ENCODE measurements around the gene NEDD4L.
A peak's percentile ranks its signal among the peaks of the same experiment; 100 is the strongest.

NEDD4L gene

DNA sequence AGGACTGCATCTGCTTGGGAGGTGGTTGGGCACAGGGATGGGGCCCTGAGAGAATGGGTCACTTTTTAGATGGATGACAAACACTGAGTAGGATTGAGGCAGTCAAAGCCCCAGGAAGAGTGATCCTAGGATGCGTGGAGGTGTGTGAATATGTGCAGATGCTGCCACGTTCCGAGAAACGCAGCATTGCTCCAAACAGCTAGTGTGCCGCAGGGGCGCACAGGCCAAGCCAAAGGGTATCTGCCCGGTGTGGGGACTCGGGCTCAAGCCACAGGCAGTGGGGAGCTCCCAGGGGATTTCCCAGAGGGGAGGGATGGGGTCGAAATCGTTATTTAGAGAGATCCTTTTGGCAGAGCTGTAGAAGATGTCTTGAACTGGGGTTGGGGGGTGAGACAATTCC lies 310.8 kb downstream of the NEDD4L start:
- Histone ChIP-seq H3K36me3 (ENCODE audit: insufficient read depth, low read length) (peaks cover 60% of the 10 kb centered on the region), H3K4me1 (ENCODE audit: insufficient read depth, low read length) (peaks cover 32% of the 10 kb centered on the region), H3K27me3 (ENCODE audit: insufficient read depth, low read length) (no peaks in the 10 kb centered on the region), H3K9ac (ENCODE audit: low read depth, low read length) (no peak overlapping the region; the same call in 1 of the 2 replicates), H3K4me3 (ENCODE audit: low read length) (no peak overlapping the region), H3K9me3 (ENCODE audit: insufficient read depth, low read depth, low read length) (no peaks in the 10 kb centered on the region), H3K27ac (ENCODE audit: low read depth, low read length) (peak overlapping the region; percentile 65; the same call in 1 of the 2 replicates)
- 93% methylated on average over 10 of the region's 10 CpGs for WGBS

DNA sequence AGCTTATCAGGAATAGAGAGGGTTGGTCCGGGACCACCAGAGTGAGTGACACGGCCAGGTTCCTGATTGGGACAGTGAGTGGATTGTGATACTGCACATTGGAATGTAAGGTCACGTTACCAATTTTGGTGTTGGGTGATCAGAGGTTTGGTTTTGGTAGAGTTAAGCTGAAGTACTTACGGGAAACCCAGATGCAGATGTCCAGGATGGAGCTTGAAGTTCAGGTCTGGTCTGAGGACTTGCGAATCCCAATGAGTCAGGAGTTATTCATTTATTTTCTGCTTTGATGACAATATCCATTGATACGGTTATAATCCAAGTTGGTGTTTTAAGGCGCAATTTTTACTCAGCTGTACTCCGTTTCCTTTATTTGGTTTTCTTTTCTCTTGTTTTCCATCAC lies 311.2 kb downstream of the NEDD4L start:
- peak overlapping the region; percentile 65; the same call in 1 of the 2 replicates for H3K27ac ChIP-seq (ENCODE audit: low read depth, low read length)
- H3K36me3 ChIP-seq (ENCODE audit: insufficient read depth, low read length) = peaks cover 55% of the 10 kb centered on the region
- peaks cover 33% of the 10 kb centered on the region for H3K4me1 ChIP-seq (ENCODE audit: insufficient read depth, low read length)
- WGBS = 89% methylated on average over 8 of the region's 8 CpGs
- H3K9me3 ChIP-seq (ENCODE audit: insufficient read depth, low read depth, low read length) = no peaks in the 10 kb centered on the region
- no peak overlapping the region for H3K4me3 ChIP-seq (ENCODE audit: low read length)
- H3K9ac ChIP-seq (ENCODE audit: low read depth, low read length) = no peak overlapping the region
- H3K27me3 ChIP-seq (ENCODE audit: insufficient read depth, low read length) = no peaks in the 10 kb centered on the region

DNA sequence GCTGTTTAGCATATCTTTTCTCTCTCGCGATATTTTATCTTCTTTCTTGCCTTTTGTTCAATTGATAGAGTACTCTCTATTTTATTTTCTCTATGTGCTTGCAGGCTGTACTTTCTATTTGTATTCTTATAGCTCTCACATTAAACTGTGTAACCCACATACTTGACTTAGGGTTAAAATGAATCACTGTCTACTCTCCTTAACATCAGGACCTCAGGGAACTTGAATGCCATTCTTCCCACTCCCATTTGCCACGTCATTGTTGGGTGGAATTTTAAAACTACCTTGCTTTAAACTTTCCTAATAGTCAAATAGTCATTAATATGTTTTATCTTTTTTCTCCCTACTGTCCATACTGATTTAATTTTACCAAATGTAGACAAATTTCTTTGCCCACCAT lies 315.2 kb downstream of the NEDD4L start:
- Histone ChIP-seq H3K27me3 (ENCODE audit: insufficient read depth, low read length) (no peaks in the 10 kb centered on the region), H3K4me1 (ENCODE audit: insufficient read depth, low read length) (peaks cover 38% of the 10 kb centered on the region), H3K4me3 (ENCODE audit: low read length) (no peak overlapping the region), H3K27ac (ENCODE audit: low read depth, low read length) (no peak overlapping the region), H3K9ac (ENCODE audit: low read depth, low read length) (no peak overlapping the region), H3K36me3 (ENCODE audit: insufficient read depth, low read length) (peaks cover 33% of the 10 kb centered on the region), H3K9me3 (ENCODE audit: insufficient read depth, low read depth, low read length) (no peaks in the 10 kb centered on the region)
- no CpG with 5 or more reads among the region's 3 CpGs for WGBS

DNA sequence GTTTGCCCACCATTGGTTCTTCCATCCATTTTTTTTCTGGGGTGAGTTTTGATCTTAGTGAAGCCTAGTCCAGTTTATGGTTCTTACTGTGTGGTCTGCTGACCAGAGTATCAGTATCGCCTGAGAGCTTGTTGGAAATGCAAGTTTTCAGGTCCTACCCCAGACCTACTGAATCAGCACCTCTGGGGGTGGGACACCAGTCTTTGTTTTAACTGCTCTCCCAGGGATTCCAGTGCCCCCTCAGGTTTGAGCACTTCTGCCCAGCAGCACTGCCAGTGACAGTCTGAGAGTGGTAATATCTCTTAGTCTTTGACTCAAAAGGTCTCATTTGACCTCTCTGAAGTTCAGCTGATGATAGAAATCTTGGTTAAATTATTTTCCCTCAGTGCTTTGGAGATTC lies 315.6 kb downstream of the NEDD4L start:
- 85% methylated on average over 1 of the region's 1 CpG for WGBS
- no peaks in the 10 kb centered on the region for H3K27me3 ChIP-seq (ENCODE audit: insufficient read depth, low read length)
- H3K27ac ChIP-seq (ENCODE audit: low read depth, low read length) = no peak overlapping the region
- H3K4me3 ChIP-seq (ENCODE audit: low read length) = no peak overlapping the region
- no peak overlapping the region for H3K9ac ChIP-seq (ENCODE audit: low read depth, low read length)
- no peaks in the 10 kb centered on the region for H3K9me3 ChIP-seq (ENCODE audit: insufficient read depth, low read depth, low read length)
- peaks cover 34% of the 10 kb centered on the region for H3K4me1 ChIP-seq (ENCODE audit: insufficient read depth, low read length)
- H3K36me3 ChIP-seq (ENCODE audit: insufficient read depth, low read length) = peaks cover 36% of the 10 kb centered on the region

DNA sequence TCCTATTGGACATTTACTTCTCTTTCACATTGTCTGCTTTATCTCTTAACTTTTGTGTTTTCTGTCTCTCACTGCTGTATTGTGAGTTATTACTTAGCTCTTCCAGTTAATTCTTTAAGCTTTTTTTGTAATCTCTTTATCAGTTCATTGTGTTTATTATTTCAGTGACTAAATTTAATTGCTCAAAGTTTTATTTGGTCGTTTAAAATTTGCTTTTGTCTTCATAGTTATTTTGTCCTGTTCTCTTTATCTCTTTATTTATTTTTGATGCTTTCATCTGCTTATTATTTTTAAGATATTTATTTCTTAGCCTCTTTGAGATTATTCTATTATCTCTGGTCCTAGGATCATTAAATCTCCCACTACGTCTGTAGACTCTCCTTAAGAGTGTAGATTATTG lies 316.3 kb downstream of the NEDD4L start:
- H3K9ac ChIP-seq (ENCODE audit: low read depth, low read length) = no peak overlapping the region
- peaks cover 27% of the 10 kb centered on the region for H3K4me1 ChIP-seq (ENCODE audit: insufficient read depth, low read length)
- H3K9me3 ChIP-seq (ENCODE audit: insufficient read depth, low read depth, low read length) = no peaks in the 10 kb centered on the region
- H3K27ac ChIP-seq (ENCODE audit: low read depth, low read length) = no peak overlapping the region
- H3K4me3 ChIP-seq (ENCODE audit: low read length) = no peak overlapping the region
- peaks cover 43% of the 10 kb centered on the region for H3K36me3 ChIP-seq (ENCODE audit: insufficient read depth, low read length)
- 100% methylated on average over 1 of the region's 2 CpGs for WGBS
- H3K27me3 ChIP-seq (ENCODE audit: insufficient read depth, low read length) = no peaks in the 10 kb centered on the region

DNA sequence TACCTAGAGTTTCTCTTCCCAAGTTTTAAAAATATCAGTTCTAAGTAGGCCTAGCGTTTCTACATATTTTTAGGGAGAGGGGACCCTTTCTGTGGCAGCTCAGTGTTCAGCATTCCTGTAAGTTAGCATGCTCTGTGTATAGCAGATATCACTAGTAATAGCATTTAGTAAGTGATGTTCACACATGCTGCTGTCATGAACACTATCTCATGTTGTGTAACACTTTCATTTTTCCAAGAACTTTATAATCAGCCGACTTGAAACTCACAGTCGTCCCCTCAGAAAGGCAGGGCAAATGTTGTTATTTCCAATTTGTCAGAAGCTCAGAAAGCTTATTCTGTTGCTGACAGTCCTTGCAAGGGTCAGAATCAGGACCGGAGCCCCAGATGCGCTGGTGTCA lies 317.2 kb downstream of the NEDD4L start:
- no peak overlapping the region for H3K27ac ChIP-seq (ENCODE audit: low read depth, low read length)
- no peak overlapping the region for H3K9ac ChIP-seq (ENCODE audit: low read depth, low read length)
- H3K4me3 ChIP-seq (ENCODE audit: low read length) = no peak overlapping the region
- 95% methylated on average over 5 of the region's 5 CpGs for WGBS
- peaks cover 26% of the 10 kb centered on the region for H3K4me1 ChIP-seq (ENCODE audit: insufficient read depth, low read length)
- no peaks in the 10 kb centered on the region for H3K27me3 ChIP-seq (ENCODE audit: insufficient read depth, low read length)
- H3K36me3 ChIP-seq (ENCODE audit: insufficient read depth, low read length) = peaks cover 51% of the 10 kb centered on the region
- no peaks in the 10 kb centered on the region for H3K9me3 ChIP-seq (ENCODE audit: insufficient read depth, low read depth, low read length)

DNA sequence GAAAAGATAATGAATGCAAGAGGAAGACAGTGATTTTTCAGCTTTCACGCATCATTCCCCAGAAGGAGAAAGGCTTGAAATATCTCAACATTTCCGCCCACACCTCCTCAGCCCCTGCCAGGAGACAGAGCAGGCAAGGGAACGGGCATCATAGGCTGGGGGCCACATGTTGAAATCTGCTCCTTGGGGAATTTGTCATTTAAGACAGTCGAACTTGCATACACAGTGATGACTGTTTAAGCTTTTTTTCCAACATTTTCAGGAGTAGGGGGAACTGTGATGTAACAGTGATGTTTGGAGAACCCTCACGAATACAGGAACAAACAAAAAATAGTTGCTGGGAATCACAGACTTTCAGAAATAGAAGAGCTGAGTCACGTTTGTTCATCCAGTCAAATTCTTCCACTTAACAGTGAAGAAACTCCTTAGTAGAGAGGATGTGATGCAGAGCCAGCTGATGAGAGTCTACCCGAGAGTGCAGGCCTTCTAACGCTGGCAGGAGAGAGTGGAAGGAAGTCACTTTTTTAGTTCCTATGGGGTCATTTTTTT lies 318.1 kb downstream of the NEDD4L start:
- 92% methylated on average over 8 of the region's 8 CpGs for WGBS
- Histone ChIP-seq H3K27me3 (ENCODE audit: insufficient read depth, low read length) (no peaks in the 10 kb centered on the region), H3K36me3 (ENCODE audit: insufficient read depth, low read length) (peaks cover 53% of the 10 kb centered on the region), H3K9ac (ENCODE audit: low read depth, low read length) (no peak overlapping the region), H3K27ac (ENCODE audit: low read depth, low read length) (no peak overlapping the region), H3K9me3 (ENCODE audit: insufficient read depth, low read depth, low read length) (no peaks in the 10 kb centered on the region), H3K4me1 (ENCODE audit: insufficient read depth, low read length) (peaks cover 22% of the 10 kb centered on the region), H3K4me3 (ENCODE audit: low read length) (no peak overlapping the region)

DNA sequence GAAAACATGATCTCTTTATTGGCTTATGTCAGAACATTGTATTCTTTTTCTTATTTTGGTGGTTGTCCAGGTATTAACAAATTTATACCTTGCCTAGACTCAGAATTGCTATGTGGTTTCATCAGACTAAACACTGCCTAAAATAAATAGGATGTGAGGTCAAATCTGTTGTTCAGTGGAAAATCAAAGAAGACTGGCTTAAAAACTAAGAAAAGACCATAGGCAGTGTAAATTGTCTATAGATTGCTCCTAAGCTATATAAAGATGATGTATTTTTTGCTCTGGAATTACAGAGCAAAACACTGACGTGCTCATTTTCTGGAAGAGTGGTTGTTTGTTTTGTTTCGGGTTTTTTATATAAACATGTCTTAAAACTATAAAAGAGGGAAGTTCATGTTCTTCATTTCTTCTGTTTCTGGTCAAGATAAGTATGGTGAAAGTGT lies 318.8 kb downstream of the NEDD4L start:
- no peak overlapping the region for H3K9ac ChIP-seq (ENCODE audit: low read depth, low read length)
- H3K27me3 ChIP-seq (ENCODE audit: insufficient read depth, low read length) = no peaks in the 10 kb centered on the region
- H3K27ac ChIP-seq (ENCODE audit: low read depth, low read length) = no peak overlapping the region
- H3K4me3 ChIP-seq (ENCODE audit: low read length) = no peak overlapping the region
- H3K4me1 ChIP-seq (ENCODE audit: insufficient read depth, low read length) = peaks cover 22% of the 10 kb centered on the region
- no peaks in the 10 kb centered on the region for H3K9me3 ChIP-seq (ENCODE audit: insufficient read depth, low read depth, low read length)
- H3K36me3 ChIP-seq (ENCODE audit: insufficient read depth, low read length) = peaks cover 53% of the 10 kb centered on the region
- WGBS = 96% methylated on average over 2 of the region's 2 CpGs

DNA sequence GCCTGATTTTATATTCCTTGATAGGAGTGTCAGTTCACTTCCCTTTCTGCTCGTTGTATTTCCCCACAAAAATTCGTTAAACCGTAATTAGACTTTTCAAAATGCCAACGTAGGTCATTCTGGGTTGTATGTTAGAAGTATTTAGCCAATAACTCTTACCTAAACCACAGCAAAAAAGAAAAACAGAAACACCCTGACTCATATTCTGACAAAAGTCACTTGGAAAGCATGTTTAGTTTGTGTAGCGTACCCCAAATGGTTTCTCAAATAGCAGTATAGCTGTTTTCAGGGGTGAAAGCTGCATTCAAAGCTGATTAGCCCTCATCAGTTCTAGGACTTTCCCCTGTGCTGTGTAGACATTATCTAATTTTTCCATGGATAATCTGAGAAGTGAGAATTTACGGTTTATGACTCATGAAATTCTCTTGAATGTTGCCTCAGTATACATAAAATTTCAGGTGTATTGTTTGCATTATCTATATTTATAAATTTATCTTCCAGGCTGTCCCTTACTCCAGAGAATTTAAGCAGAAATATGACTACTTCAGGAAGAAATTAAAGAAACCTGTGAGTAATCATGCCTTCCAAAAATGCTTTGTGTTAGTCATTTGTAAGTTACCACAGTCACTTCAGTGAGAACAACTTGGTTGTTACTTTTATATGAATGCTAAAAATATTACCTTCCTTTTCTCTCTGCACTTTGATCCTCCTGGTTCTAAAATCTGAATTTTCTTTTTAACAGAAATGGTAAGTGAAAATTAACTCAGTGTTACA lies 319.9 kb downstream of the NEDD4L start:
- 100% methylated on average over 3 of the region's 6 CpGs for WGBS
- Histone ChIP-seq H3K36me3 (ENCODE audit: insufficient read depth, low read length) (peaks cover 58% of the 10 kb centered on the region), H3K4me3 (ENCODE audit: low read length) (no peak overlapping the region), H3K9me3 (ENCODE audit: insufficient read depth, low read depth, low read length) (no peaks in the 10 kb centered on the region), H3K9ac (ENCODE audit: low read depth, low read length) (no peak overlapping the region; the same call in 1 of the 2 replicates), H3K27me3 (ENCODE audit: insufficient read depth, low read length) (no peaks in the 10 kb centered on the region), H3K27ac (ENCODE audit: low read depth, low read length) (no peak overlapping the region), H3K4me1 (ENCODE audit: insufficient read depth, low read length) (peaks cover 18% of the 10 kb centered on the region)

DNA sequence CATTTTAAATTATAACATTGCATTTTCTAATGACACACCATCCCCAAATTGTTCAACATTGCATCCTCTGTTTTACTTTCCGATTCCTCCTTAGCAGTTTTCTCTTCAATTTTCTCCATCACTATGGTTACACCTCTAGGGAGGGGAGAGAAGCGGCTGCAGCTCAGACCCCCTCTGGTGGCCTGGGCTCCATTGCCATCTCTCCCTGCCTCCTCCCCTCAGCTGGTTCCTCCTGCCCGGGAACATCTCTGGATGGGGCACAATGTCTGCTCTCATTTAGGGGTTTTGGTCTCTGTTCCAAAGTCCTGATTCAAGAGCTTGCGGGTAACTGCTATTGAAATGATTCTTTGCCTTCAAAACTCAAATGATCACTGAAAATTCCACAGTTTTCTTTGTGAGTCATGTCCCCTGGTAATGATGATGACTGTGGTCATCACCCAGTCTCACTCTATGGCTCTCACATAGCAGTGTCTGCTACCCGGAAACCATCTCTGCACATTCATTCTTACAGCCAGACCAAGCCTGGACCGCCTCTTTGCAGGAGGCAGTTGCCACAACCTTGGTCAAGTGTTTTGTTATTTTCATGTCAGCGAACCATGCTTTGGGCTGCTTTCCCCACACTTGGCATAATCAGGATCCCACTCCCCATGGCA lies 321.0 kb downstream of the NEDD4L start:
- Histone ChIP-seq H3K36me3 (ENCODE audit: insufficient read depth, low read length) (peaks cover 68% of the 10 kb centered on the region), H3K9ac (ENCODE audit: low read depth, low read length) (no peak overlapping the region), H3K4me3 (ENCODE audit: low read length) (no peak overlapping the region), H3K9me3 (ENCODE audit: insufficient read depth, low read depth, low read length) (no peaks in the 10 kb centered on the region), H3K4me1 (ENCODE audit: insufficient read depth, low read length) (peaks cover 8% of the 10 kb centered on the region; the same call in 1 of the 2 replicates), H3K27me3 (ENCODE audit: insufficient read depth, low read length) (no peaks in the 10 kb centered on the region), H3K27ac (ENCODE audit: low read depth, low read length) (no peak overlapping the region)
- WGBS = 92% methylated on average over 7 of the region's 7 CpGs

DNA sequence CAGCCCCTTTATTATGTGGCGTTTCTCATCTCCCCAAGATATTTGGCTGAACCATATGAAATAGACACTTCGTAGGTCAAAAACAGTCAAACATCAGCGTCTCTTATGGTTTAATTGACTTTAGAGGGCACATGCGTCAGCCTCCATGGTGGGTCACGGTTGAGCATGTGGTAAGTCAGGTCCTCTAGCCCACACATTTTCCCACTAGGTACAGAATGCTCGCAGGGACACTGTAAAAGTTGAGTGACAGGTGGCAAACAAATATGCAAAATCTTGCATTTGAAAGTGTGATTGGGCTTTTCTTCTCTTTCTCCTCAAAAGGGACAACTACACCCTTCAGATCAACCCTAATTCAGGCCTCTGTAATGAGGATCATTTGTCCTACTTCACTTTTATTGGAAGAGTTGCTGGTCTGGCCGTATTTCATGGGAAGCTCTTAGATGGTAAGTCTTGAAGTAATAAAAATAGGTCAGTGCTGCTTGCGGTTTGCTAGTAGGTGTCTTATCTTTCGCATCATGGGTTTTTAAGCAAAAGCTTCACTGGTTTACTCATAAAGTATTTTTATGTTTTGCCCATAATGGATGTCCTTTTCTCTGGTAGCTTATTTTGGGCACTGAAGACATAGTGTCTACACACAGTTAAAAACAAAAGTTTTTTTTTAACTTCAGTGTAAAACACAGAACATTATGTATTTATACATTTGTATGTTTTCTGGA lies 323.6 kb downstream of the NEDD4L start:
- peaks cover 6% of the 10 kb centered on the region; the same call in 1 of the 2 replicates for H3K4me1 ChIP-seq (ENCODE audit: insufficient read depth, low read length)
- no peaks in the 10 kb centered on the region for H3K9me3 ChIP-seq (ENCODE audit: insufficient read depth, low read depth, low read length)
- H3K27ac ChIP-seq (ENCODE audit: low read depth, low read length) = no peak overlapping the region
- peaks cover 79% of the 10 kb centered on the region for H3K36me3 ChIP-seq (ENCODE audit: insufficient read depth, low read length)
- H3K4me3 ChIP-seq (ENCODE audit: low read length) = no peak overlapping the region
- no peaks in the 10 kb centered on the region for H3K27me3 ChIP-seq (ENCODE audit: insufficient read depth, low read length)
- WGBS = 96% methylated on average over 9 of the region's 9 CpGs
- H3K9ac ChIP-seq (ENCODE audit: low read depth, low read length) = no peak overlapping the region
